ENCODE results near the gene SSC5D.

The SSC5D gene

GRCh38 chr19:55516878-55517620 lies 28.8 kb downstream of the SSC5D start (continued):
- TF ChIP-seq ZNF37A (tag by site-specific recombination; IDR thresholded peaks at IDR 0.05) = no peak
- peak; percentile 36 for TF ChIP-seq ZBTB10 (tag by site-specific recombination; IDR thresholded peaks at IDR 0.05)
- TF ChIP-seq ZNF843 (tag by site-specific recombination; IDR thresholded peaks at IDR 0.05) = no peak
- no peak for TF ChIP-seq MEIS1 (CRISPR knock-in tag; IDR thresholded peaks at IDR 0.05; ENCODE audit: borderline replicate concordance)
- TF ChIP-seq PRDM10 (tag by site-specific recombination; IDR thresholded peaks at IDR 0.05) = peak; percentile 66
- TF ChIP-seq INSM2 (tag by site-specific recombination; IDR thresholded peaks at IDR 0.05) = no peak
- TF ChIP-seq GLIS1 (tag by site-specific recombination; IDR thresholded peaks at IDR 0.05) = peak; percentile 15; the same call in 1 of the 2 replicates
- TF ChIP-seq KLF1 (tag by site-specific recombination; IDR thresholded peaks at IDR 0.05) = peak; percentile 56; the same call in 1 of the 2 replicates
- TF ChIP-seq ZBTB20 (tag by site-specific recombination; IDR thresholded peaks at IDR 0.05) = no peak
- TF ChIP-seq ZNF664 (tag by site-specific recombination; IDR thresholded peaks at IDR 0.05) = no peak
- TF ChIP-seq ZBTB11 (tag by site-specific recombination; conservative IDR thresholded peaks at IDR 0.05; ENCODE audit: low read depth) = peak; percentile 46; the same call in 1 of the 2 replicates
- TF ChIP-seq KLF9 (tag by site-specific recombination; IDR thresholded peaks at IDR 0.05; ENCODE audit: low read depth) = peak; percentile 86
- 0 out of 2 replicates have a peak, but pooled peaks have one; percentile 53 for TF ChIP-seq ZNF692 (tag by site-specific recombination; IDR thresholded peaks at IDR 0.05)
- TF ChIP-seq ZNF335 (tag by site-specific recombination; conservative IDR thresholded peaks at IDR 0.05) = 0 out of 2 replicates have a peak, but pooled peaks have one; percentile 30
- TF ChIP-seq ZNF610 (tag by site-specific recombination; IDR thresholded peaks at IDR 0.05; ENCODE audit: borderline replicate concordance) = no peak
- 0 out of 2 replicates have a peak, but pooled peaks have one; percentile 33 for TF ChIP-seq PBX3 (CRISPR knock-in tag; IDR thresholded peaks at IDR 0.05)
- peak; percentile 69 for TF ChIP-seq EGR2 (tag by site-specific recombination; IDR thresholded peaks at IDR 0.05; ENCODE audit: low read depth)
- no peak for TF ChIP-seq ZNF214 (tag by site-specific recombination; IDR thresholded peaks at IDR 0.05; ENCODE audit: borderline replicate concordance)
- TF ChIP-seq OSR2 (tag by site-specific recombination; IDR thresholded peaks at IDR 0.05) = no peak
- TF ChIP-seq ZNF155 (tag by site-specific recombination; IDR thresholded peaks at IDR 0.05) = no peak
- no peak for TF ChIP-seq ZNF596 (tag by site-specific recombination; IDR thresholded peaks at IDR 0.05)
- TF ChIP-seq ZNF549 (tag by site-specific recombination; IDR thresholded peaks at IDR 0.05) = no peak
- no peak for TF ChIP-seq ZNF24 (tag by site-specific recombination; IDR thresholded peaks at IDR 0.05)
- TF ChIP-seq KLF8 (tag by site-specific recombination; IDR thresholded peaks at IDR 0.05) = peak; percentile 73
- peak; percentile 99 for TF ChIP-seq BCL11A (tag by site-specific recombination; IDR thresholded peaks at IDR 0.05; ENCODE audit: low read depth)
